Inflammatory macrophage (primary cell): Measurements from ENCODE around the gene USP34.
"Not testable (repeated sequence)": the region's sequence is repeated elsewhere in the genome, so short reads cannot be mapped to it uniquely, and the experiment has no call there.

ENCODE experiments used
- DNase-seq, 2 donors: peaks; one replicate each; pipeline ENCODE4 v3.0.0-alpha.2; 2020 to 2022
- total RNA-seq, 18 experiments: gene quantifications; one replicate each; lab custom pipeline; 2026; ENCODE audit warnings: mixed read lengths in 6 of 18, inconsistent platforms in 2 of 18; lab: John Stamatoyannopoulos, UW

USP34 gene
- total RNA-seq, result 81.4 to 315 (median 173) reads per million in 18 experiments

DNA sequence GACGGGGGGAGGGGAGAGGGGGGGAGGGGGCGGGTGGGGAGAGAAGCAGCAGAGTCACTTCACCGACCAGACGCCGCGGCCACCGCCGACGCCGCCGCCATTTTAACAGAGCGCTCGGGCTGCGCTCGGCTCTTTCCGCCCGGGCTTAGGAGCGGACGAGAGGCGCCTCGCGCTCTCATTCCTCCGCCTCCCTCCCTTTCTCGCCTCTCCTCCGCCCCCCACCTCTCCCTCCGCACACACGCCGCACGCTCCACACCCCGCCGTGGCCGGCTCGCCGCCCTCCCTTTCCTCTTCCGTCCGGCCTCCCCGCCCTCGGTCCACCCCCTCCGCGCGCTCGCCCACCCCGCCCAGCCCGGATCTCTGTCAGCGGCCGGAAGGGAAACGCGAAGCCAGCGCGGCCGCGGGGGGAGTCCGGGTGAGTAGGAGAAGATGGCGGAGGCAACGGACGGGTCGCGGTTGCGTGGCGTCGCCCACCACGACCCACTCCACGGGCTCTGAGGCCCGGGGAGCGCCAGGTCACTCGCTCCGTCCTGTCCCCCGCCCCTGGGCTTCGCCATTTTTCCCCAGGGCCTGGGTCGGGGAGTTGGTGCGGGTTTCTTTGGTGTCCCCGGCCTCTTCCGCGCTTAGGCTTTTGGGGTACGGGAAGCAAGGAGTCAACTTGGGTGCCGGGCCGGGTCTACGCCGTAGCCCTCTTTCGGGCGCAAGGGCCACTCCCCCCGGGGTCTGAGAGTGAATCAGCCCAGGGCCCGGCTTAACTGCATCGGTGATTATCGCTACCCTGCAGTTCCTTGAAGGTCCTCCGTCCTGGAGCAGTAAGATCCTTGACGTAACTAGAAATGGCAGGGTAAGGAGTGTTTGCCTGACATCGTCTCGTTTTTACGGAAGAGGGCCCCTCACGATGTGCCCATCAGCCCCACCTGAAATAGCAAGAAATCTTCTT lies at the start of gene USP34:
Gene USP34 (minus strand): TSS at position 123 of the 940 bp plus-strand sequence. CDS start 395 bp downstream, outside the sequence.
- DNase-seq, result peak; percentile 92 to 95

DNA sequence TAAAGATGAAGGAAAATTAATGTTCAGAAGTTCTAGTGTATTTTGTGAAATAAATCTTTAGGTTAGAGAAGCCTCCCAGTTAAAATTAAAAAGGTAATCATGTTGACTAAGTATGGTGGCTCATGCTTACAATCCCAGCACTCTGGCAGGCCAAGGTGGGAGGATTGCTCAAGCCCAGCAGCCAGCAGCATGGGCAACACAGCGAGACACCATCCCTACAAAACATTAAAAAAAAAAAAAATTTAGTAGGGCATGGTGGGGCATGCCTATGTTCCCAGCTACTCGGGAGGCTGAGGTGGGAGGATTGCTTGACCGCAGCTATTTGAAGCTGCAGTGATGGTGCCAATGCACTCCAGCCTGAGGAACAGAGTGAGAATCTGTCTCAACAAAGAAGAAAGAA lies 49.4 kb upstream of the USP34 start:
- DNase-seq, result no peak

GRCh38 chr2:61512768-61513398 lies 42.0 kb upstream of the USP34 start:
- no peak for DNase-seq

DNA sequence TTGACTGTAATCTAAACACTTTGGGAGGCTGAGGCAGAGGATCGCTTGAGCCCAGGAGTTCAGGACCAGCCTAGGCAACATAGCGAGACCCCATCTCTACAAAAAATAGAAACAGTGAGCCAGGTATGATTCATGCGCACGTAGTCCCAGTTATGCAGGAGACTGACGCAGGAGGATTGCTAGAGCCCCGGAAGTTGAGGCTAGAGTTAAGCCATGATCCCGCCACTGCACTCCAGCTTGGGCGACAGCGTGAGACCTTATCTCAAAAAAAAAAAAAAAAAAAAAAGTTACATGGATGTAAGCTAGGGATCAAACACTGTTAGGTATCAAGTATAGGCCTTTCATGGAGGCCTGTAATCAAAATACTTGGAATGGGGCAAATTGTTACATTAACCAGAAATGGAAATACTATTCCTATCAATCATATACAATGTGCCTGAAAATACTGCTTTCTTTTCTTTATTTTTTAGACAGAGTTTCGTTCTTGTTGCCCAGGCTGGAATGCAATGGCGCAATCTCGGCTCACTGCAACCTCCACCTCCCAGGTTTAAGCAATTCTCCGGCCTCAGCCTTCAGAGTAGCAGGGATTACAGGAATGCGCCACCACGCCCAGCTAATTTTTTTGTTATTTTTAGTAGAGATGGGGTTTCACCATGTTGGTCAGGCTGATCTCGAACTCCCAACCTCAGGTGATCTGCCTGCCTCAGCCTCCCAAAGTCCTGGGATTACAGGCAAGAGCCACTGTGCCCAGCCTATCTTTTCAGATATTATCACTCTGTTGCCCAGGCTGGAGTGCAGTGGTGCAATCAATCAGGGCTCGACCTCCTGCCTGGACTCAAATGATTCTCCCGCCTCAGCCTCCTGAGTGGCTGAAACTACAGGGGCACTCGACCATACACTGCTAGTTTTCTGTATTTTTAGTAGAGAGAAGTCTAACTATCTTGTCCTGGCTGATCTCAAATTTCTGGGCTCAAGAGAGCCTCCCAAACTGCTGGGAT lies 40.1 kb upstream of the USP34 start:
- no peak for DNase-seq

- DNase-seq, result no peak
Measured at GRCh38 chr2:61504949-61505348, 34.1 kb upstream of the USP34 start.

DNA sequence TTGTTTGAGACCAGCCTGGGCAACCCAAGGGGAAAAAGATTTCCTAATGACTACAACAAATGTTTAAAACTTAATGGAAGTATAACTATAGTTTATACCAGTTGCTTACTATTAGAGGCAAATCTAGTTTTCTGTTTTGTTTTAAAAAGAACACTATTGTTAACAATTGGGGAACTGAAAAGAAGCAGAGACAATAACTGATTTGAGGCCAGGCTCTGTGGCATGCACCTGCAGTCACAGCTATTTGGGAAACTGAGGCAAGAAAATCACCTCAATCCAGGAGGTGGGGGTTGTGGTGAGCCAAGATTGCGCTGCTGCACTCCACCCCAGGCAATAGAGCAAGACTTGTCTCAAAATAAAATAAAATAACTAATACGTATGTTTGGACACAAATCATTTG lies 28.2 kb upstream of the USP34 start:
- DNase-seq, result no peak

DNA sequence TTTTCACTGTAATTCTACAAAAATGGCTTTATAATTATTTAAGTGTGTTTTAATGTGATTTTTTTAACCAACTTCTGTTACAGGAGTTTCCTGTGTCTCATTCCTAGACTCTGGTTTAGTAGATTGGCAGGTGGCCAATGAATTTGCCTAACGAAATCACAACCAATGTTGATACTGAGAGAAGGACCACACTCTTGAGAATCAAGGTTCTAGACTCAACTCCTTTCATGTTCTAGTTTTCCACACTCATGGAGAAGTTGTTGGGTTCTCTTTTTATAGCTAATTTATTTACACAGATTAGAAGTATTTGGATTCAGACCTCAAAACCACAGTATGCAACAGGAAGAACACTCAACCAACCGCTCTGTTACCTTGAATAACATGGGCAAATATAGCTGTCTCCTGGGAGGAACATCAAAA lies 22.6 kb upstream of the USP34 start:
- no peak for DNase-seq

GRCh38 chr2:61492476-61492875 lies 21.6 kb upstream of the USP34 start:
- DNase-seq, result no peak

DNA sequence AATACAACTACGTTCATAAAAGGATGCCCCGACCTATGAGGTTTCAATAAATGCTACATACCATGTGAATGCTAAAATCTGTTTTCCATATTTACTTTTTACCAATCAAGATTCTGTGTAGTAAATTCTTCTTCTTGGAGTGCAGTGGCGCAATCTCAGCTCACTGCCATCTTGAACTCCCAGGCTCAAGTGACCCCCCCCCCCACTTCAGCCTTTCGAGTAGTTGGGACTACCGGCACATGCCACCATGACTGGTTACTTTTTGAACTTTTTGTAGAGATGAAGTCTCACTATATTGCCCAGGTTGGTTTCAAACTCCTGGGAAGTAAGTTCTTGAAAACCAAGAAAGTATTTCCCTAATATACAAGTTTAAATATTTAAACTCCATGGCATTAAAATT lies 14.4 kb upstream of the USP34 start:
- no peak for DNase-seq

GRCh38 chr2:61478086-61478485 lies 7.2 kb upstream of the USP34 start:
- no peak for DNase-seq

DNA sequence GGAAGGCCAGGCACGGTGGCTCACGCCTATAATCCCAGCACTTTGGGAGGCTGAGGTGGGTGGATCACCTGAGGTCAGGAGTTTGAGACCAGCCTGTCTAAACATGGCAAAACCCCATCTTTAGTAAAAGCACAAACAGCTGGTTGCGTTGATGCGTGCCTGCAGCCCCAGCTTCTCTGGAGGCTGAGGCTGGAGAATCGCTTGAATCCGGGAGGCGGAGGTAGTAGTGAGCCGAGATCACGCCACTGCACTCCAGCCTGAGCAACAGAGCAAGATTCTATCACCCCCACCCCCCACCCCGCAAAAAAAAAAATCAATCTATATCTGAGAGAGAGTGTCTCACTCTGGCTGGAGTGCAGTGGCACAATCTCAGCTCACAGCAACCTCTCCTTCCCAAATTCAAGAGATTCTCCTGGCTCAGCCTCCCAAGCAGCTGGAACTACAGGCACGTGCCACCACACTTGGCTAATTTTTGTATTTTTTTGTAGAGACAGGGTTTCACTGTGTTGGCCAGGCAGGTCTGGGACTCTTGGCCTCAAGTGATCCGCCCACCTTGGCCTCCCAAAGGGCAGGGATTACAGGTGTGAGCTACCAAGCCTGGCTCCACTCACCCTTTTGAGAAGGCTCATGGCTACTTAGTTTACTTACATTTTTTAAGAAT lies 6.2 kb upstream of the USP34 start:
- not testable (repeated sequence) for DNase-seq

DNA sequence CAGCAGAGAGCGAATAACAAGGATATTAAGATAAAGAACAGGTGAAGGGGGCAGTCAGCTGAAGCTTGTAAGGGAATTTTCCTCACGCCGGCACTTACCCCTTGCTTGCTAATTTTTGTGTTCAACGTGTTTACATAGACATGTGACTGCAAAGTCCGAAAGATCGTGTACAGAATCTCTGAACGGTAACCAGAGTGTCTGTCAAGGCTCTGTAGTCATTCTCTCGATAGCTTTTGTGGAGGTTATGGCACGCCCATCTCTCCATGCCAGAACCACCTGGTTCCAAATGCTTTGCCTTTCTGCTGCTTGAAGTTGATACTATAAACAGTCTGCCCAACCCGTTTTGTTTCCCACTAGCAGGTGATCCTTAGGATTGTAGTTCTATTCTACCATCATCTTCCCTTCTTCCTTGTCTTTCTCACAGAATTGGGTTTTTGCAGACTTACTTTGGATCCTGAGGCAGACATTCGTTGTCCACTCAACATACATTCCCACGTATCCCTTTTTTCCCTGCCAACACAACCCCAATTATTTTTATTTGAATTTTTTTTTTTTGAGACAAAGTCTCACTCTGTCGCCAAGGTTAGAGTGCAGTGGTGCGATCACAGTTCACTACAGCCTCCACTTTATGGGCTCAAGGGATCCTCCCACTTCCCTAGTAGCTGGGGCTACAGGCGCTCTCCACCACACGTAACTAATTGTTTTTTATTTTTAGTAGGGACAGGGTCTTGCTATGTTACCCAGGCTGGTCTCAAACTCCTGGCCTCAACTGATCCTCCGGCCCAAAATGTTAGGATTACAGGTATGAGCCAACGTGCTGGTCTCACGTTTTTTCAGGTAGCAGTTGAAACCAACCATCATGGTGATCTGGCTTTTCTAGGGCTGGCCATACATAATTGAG lies 1.3 kb upstream of the USP34 start:
- peak in 1 of 2 donors; percentile 10 for DNase-seq

GRCh38 chr2:61470122-61470951 lies 550 bp downstream of the USP34 start:
- peak; percentile 31 to 60 for DNase-seq

DNA sequence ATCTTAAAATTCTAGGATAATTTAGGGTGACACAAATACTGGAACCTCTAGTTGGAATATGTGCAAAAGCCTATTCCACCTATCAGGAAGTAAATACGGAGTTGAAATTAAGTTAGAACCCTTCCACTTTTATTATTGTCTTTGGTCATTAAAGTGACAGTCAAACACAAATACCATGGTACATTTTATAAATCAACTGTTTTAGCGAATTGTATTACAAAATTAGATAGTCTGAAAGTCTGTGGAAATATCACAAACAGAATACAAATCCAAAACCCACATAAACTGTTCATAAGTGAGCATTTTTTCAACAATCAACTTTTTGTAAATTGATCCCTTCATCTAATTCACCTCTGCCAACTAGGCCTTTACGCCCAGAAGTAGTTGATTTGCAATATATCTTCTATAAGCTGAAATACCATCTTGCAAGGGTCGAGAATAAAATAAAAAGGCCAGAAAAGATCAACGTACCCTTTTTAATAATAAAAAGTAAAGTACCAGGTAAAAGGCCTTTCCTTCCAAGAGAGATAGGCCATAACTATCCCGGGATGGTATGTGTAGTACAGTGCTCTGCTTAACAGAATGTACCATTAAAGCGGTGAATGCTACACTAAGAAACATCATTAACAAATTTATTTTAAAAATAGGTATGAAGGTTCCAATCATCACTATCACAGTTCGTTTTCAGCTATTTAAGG lies 1.3 kb downstream of the USP34 start:
- DNase-seq, result no peak

DNA sequence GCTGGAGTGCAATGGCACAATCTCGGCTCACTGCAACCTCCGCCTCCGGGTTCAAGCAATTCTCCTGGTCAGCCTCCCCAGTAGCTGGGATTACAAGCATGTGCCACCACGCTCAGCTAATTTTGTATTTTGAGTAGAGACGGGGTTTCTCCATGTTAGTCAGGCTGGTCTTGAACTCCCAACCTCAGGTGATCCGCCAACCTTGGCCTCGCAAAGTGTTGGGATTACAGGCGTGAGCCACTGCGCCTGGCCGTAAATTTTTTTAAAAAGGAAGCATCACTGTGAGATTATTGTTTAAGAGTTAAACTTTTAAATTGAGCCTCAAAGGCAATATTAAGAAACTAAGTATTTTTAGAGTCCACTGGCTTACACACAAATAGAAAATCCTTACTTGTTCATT lies 2.7 kb downstream of the USP34 start:
- DNase-seq, result peak in 1 of 2 donors; percentile 2

GRCh38 chr2:61465045-61465444 lies 5.8 kb downstream of the USP34 start:
- no peak for DNase-seq

DNA sequence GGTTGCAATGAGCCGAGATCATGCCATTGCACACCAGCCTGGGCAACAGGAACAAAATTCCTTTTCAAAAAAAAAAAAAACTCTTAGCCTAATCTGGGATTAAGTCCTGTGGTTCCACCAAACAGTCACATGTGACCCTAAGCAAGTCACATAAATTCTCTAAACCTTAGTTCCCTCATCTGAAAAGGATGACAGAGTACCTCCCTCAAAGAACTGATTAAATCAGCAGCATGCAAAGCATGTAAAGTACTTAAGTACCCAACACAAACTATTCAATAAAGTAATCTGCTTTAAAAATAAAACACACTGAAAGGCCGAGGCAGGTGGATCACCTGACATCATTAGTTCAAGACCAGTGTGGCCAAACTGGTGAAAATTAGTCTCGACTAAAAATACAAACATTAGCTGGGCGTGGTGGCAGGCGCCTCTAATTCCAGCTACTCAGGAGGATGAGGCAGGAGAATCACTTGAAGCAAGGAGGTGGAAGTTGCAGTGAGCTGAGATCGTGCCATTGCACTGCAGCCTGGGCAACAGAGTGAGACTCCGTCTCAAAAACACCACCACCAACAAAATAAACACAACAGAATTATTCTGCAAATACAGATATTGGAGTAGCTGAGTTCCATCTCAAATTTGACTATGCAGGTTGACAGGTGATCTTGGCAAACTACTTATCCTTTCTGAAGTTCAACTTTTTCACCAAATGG lies 7.0 kb downstream of the USP34 start:
- DNase-seq, result peak in 1 of 2 donors; percentile 18

DNA sequence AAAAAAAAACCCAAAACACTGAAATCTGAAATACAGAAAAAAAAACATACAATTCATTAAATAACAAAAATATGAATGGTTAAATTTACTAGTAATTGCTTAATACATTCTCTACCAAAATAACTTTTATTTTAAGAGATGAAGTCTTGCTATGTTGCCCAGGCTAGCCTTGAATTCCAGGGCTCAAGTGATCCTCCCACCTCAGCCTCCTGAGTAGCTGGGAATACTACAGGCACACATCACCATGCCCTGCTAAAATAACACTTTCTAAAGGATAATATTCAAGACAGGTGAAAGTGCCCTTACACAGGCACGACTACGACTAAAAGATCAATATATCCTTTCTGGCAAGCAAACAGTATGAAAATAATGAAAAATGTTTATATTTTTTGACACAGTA lies 9.5 kb downstream of the USP34 start:
- DNase-seq, result no peak

DNA sequence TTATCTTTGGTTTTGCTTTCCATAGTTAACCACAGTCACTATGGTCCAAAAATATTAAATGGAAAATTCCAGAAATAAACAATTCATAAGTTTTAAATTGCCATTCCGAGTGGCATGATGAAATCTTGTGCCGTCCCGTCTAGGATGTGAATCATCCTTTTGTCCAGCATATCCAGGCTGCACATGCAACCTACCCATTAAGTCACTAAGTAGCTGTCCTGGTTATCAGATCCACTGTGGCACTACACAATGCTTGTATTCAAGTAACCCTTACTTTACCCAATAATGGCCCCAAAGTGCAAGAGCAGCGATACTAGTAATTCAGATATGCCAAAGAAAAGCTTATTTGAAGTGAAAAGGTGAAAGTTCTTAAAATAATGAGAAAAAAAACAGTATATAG lies 10.7 kb downstream of the USP34 start:
- no peak for DNase-seq
